ENCODE results near the gene SH3RF3.

DNA sequence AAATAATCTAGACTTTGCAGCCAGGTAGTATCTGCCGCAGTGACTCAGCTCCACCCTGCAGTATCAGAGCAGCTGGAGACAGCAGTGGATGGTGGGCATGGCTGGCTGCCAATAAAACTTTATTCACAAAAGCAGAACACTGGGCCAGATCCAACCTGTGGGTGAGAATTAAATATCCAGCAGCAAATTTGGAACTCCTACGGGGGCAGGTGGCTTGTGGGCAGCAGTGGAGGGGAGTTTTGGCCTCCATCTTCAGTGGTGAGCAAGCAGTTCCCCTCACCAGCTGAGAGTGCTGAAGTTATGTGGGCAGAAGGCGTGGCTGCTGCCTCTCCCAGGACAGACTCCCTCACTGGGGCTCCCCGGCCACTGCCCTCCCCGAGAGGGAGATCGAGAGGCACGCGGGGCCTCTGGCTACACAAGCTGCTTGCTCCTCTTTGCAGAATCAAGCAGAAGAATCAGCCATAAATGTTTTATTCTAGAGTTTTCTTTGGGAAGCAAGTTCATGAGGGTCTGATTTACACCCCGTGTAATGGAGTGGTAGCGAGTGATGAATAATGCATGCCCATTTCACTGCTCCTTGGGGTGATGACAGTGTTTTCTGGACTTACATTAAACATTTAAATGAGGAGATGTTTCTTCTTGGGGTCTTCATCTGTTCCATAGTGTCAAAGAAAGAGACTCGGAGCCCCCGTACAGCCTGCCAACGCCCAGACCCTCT, 280.5 kb downstream of the SH3RF3 start:
- TF ChIP-seq TAF1 (IDR thresholded peaks at IDR 0.05; ENCODE audit: low read depth, low read length): no peak
- TF ChIP-seq POLR2A (IDR thresholded peaks at IDR 0.05; ENCODE audit: low read depth, low read length): no peak
- TF ChIP-seq PAX5 (IDR thresholded peaks at IDR 0.05; ENCODE audit: insufficient read depth, low read length, severe bottlenecking): no peak
- no peak for TF ChIP-seq POLR2AphosphoS5 (IDR thresholded peaks at IDR 0.05; ENCODE audit: low read depth, low read length)
- no peak for TF ChIP-seq SPI1 (IDR thresholded peaks at IDR 0.05; ENCODE audit: low read depth, low read length)
